ENCODE results near the gene WDR59.
"Not testable (repeated sequence)": the region's sequence is repeated elsewhere in the genome, so short reads cannot be mapped to it uniquely, and the experiment has no call there.

The WDR59 gene

GRCh38 chr16:74865922-74866598 is 118.9 kb downstream of the WDR59 start:
- no peak for DNase-seq (ENCODE audit: low read depth)

- DNase-seq (ENCODE audit: low read depth), result no peak
Observed at GRCh38 chr16:74862743-74863244, 122.1 kb downstream of the WDR59 start.

GRCh38 chr16:74852500-74852875 is 132.4 kb downstream of the WDR59 start:
- DNase-seq (ENCODE audit: low read depth), result no peak

GRCh38 chr16:74850027-74850426 is 134.9 kb downstream of the WDR59 start:
- no peak for DNase-seq (ENCODE audit: low read depth)

GRCh38 chr16:74847202-74847601 is 137.7 kb downstream of the WDR59 start:
- no peak for DNase-seq (ENCODE audit: low read depth)

GRCh38 chr16:74846714-74847113 is 138.2 kb downstream of the WDR59 start:
- no peak for DNase-seq (ENCODE audit: low read depth)

- DNase-seq (ENCODE audit: low read depth), result no peak
Observed at GRCh38 chr16:74844041-74844980, 140.6 kb downstream of the WDR59 start.

GRCh38 chr16:74843381-74844035 is 141.4 kb downstream of the WDR59 start:
- not testable (repeated sequence) for DNase-seq (ENCODE audit: low read depth)

- no peak for DNase-seq (ENCODE audit: low read depth)
Observed at GRCh38 chr16:74842413-74842812, 142.5 kb downstream of the WDR59 start.

GRCh38 chr16:74841904-74842303 is 143.0 kb downstream of the WDR59 start:
- no peak for DNase-seq (ENCODE audit: low read depth)

- DNase-seq (ENCODE audit: low read depth), result no peak
Observed at GRCh38 chr16:74841469-74841868, 143.5 kb downstream of the WDR59 start.

- no peak for DNase-seq (ENCODE audit: low read depth)
Observed at GRCh38 chr16:74837056-74837455, 147.9 kb downstream of the WDR59 start.

GRCh38 chr16:74836111-74836671 is 148.7 kb downstream of the WDR59 start:
- DNase-seq (ENCODE audit: low read depth), result no peak

GRCh38 chr16:74832228-74832627 is 152.7 kb downstream of the WDR59 start:
- DNase-seq (ENCODE audit: low read depth), result no peak

GRCh38 chr16:74831467-74831866 is 153.5 kb downstream of the WDR59 start:
- no peak for DNase-seq (ENCODE audit: low read depth)

GRCh38 chr16:74830648-74831047 is 154.3 kb downstream of the WDR59 start:
- no peak for DNase-seq (ENCODE audit: low read depth)

GRCh38 chr16:74829637-74830036 is 155.3 kb downstream of the WDR59 start:
- DNase-seq (ENCODE audit: low read depth), result no peak

GRCh38 chr16:74825941-74826340 is 159.0 kb downstream of the WDR59 start:
- DNase-seq (ENCODE audit: low read depth), result no peak

GRCh38 chr16:74825016-74825415 is 159.9 kb downstream of the WDR59 start:
- DNase-seq (ENCODE audit: low read depth), result no peak

Data from activated gamma-delta T cell treated with anti-CD3 and anti-CD28 coated beads, Interleukin-2, amount 50 U/mL, for 16 hours (primary cell).